ENCODE results near the gene CLIC3.

DNA sequence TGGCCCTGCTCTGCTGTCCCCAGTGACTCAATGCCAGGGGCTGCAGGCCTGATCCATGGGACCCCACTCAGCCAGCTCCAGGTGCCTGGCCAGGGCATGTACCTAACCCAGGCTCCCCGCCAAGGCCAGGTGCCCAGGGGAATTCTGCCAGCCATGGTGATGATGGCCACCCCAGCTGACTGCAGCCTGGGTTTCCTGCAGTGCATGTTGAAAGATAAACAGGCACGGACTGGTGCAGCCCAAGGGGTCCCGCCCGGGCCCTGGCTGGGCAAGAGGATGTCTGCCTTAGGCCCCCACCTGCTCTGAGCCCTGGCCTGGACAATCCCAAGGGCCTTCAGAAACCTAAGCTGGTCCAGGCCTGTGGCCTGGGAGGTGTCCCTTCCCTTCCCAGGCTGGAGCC lies 30.5 kb upstream of the CLIC3 start:
- TF ChIP-seq, protein P1, sequence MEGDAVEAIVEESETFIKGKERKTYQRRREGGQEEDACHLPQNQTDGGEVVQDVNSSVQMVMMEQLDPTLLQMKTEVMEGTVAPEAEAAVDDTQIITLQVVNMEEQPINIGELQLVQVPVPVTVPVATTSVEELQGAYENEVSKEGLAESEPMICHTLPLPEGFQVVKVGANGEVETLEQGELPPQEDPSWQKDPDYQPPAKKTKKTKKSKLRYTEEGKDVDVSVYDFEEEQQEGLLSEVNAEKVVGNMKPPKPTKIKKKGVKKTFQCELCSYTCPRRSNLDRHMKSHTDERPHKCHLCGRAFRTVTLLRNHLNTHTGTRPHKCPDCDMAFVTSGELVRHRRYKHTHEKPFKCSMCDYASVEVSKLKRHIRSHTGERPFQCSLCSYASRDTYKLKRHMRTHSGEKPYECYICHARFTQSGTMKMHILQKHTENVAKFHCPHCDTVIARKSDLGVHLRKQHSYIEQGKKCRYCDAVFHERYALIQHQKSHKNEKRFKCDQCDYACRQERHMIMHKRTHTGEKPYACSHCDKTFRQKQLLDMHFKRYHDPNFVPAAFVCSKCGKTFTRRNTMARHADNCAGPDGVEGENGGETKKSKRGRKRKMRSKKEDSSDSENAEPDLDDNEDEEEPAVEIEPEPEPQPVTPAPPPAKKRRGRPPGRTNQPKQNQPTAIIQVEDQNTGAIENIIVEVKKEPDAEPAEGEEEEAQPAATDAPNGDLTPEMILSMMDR (IDR thresholded peaks at IDR 0.05 in 8 of 11, conservative IDR thresholded peaks at IDR 0.05 in 3 of 11) = no peak
- TF ChIP-seq POLR2A (IDR thresholded peaks at IDR 0.05) = no peak
- no peak for TF ChIP-seq POLR2AphosphoS5 (IDR thresholded peaks at IDR 0.05)

Data from spleen (tissue), 7 donors.